H1 (cell line): Measurements from ENCODE around the gene HSPBAP1. TPM values are rescaled to one million over a fixed set of nuclear protein-coding genes. Genes with fewer than 3 reads are reported as not detected.

Experiments used
- CTCF ChIA-PET: fragments of 300-600 bp; sonication (Branson Sonifier 250); formaldehyde crosslinking; loops from one replicate; lab custom pipeline; 2021; ENCODE audit not compliant: partially characterized antibody; lab: Charles Lee
- POLR2A ChIA-PET: fragments of 300-600 bp; sonication (Branson Sonifier 250); formaldehyde crosslinking; loops from one replicate; lab custom pipeline; 2021; ENCODE audit warnings: inconsistent platforms; ENCODE audit not compliant: partially characterized antibody; lab: Charles Lee
- DNase-seq, 2 experiments: peaks; one replicate each; pipeline versions ENCODE4 v3.0.0 to v3.0.0-alpha.2; 2010 to 2022; ENCODE audit warnings: low spot score in 2 of 2, low read depth in 1 of 2, mixed read lengths in 1 of 2
- FAIRE-seq: peaks from 2 replicates; lab custom pipeline; 2011; peaks lifted over from hg19 to GRCh38; lab: Jason Lieb, UNC
- H2AFZ ChIP-seq: 2 replicates; pipeline ENCODE4 v1.8.1; 2012; ENCODE audit warnings: low read length, inconsistent platforms
- H2AK5ac ChIP-seq: 2 replicates; pipeline ENCODE4 v1.6.1; 2013; ENCODE audit warnings: low read depth, low read length
- H2BK120ac ChIP-seq: replicated peaks from 2 replicates; pipeline ENCODE3; 2013; ENCODE audit warnings: low read depth, low read length, inconsistent platforms
- H2BK12ac ChIP-seq: 2 replicates; pipeline ENCODE4 v1.6.1; 2013; ENCODE audit warnings: low read depth, low read length
- H2BK15ac ChIP-seq: 2 replicates; pipeline ENCODE4 v1.6.1; 2013; ENCODE audit warnings: low read length
- H2BK20ac ChIP-seq: 2 replicates; pipeline ENCODE4 v1.6.1; 2013; ENCODE audit warnings: low read length
- H2BK5ac ChIP-seq: 2 replicates; pipeline ENCODE4 v1.6.1; 2013; ENCODE audit warnings: low read depth, low read length
- H3K14ac ChIP-seq: 2 replicates; pipeline ENCODE4 v1.6.1; 2013; ENCODE audit warnings: inconsistent platforms; ENCODE audit not compliant: insufficient read length
- H3K18ac ChIP-seq: 2 replicates; pipeline ENCODE4 v1.6.1; 2013; ENCODE audit warnings: low read length; ENCODE audit errors: extremely low read depth
- H3K23ac ChIP-seq: 2 replicates; pipeline ENCODE4 v1.6.1; 2013; ENCODE audit warnings: inconsistent platforms; ENCODE audit not compliant: insufficient read length
- H3K23me2 ChIP-seq: 2 replicates; pipeline ENCODE4 v1.6.1; 2013; ENCODE audit warnings: low read depth, low read length
- H3K27ac ChIP-seq: 2 replicates; pipeline ENCODE4 v1.6.1; 2011; ENCODE audit warnings: low read depth, low read length, inconsistent platforms
- H3K27me3 ChIP-seq, 4 experiments: replicated peaks in 1 of 4; 1 replicate in 1 of 4; 2 replicates in 3 of 4; pipeline versions ENCODE4 v1.6.1 to v1.8.1; 2011 to 2013; ENCODE audit warnings: low read length in 3 of 4, mild to moderate bottlenecking in 3 of 4, inconsistent platforms in 2 of 4, mixed read lengths in 2 of 4, moderate library complexity in 1 of 4; ENCODE audit not compliant: control insufficient read depth in 3 of 4, insufficient read depth in 3 of 4; ENCODE audit errors: extremely low read depth in 1 of 4
- H3K36me3 ChIP-seq, 4 experiments: 2 replicates each; pipeline versions ENCODE4 v1.6.1 to v1.8.1; 2011 to 2013; ENCODE audit warnings: mild to moderate bottlenecking in 4 of 4, low read length in 3 of 4, moderate library complexity in 2 of 4, control low read depth in 1 of 4, inconsistent platforms in 1 of 4; ENCODE audit not compliant: insufficient read depth in 4 of 4, control insufficient read depth in 2 of 4
- H3K4ac ChIP-seq: replicated peaks from 2 replicates; pipeline ENCODE3; 2013; ENCODE audit warnings: low read length, low read depth, mixed read lengths, inconsistent platforms; ENCODE audit not compliant: insufficient read length
- H3K4me1 ChIP-seq, 4 experiments: replicated peaks in 1 of 4; 1 replicate in 1 of 4; 2 replicates in 3 of 4; pipeline versions ENCODE4 v1.6.1 to v1.8.1; 2011 to 2013; ENCODE audit warnings: low read length in 3 of 4, inconsistent platforms in 2 of 4, mixed read lengths in 1 of 4; ENCODE audit not compliant: insufficient read depth in 4 of 4, control insufficient read depth in 3 of 4
- H3K4me2 ChIP-seq, 2 experiments: 2 replicates each; pipeline versions ENCODE4 v1.6.1 to v1.8.1; 2011 to 2013; ENCODE audit warnings: low read depth in 2 of 2, low read length in 2 of 2, control low read depth in 1 of 2, inconsistent platforms in 1 of 2, mild to moderate bottlenecking in 1 of 2; ENCODE audit not compliant: insufficient read depth in 1 of 2
- H3K4me3 ChIP-seq, 4 experiments: fragments of 200-600, 300-600 bp in 1 of 4; sonication (generic), shearing (Covaris generic), sonication (Bioruptor Twin) in 1 of 4; 2 replicates each; pipeline versions ENCODE4 v1.5.1 to v1.8.1; 2011 to 2016; ENCODE audit warnings: low read length in 4 of 4, low read depth in 3 of 4, control low read depth in 2 of 4, inconsistent platforms in 2 of 4, mild to moderate bottlenecking in 2 of 4, mixed read lengths in 1 of 4, moderate library complexity in 1 of 4; ENCODE audit not compliant: insufficient read depth in 2 of 4; ENCODE audit errors: extremely low read depth in 1 of 4
- H3K56ac ChIP-seq: replicated peaks from 2 replicates; pipeline ENCODE3; 2013; ENCODE audit warnings: low read depth, mild to moderate bottlenecking, mixed read lengths, low read length, inconsistent platforms; ENCODE audit not compliant: insufficient read length
- H3K79me1 ChIP-seq: 2 replicates; pipeline ENCODE4 v1.6.1; 2013; ENCODE audit warnings: low read depth, low read length, control low read depth
- H3K79me2 ChIP-seq, 2 experiments: 2 replicates each; pipeline versions ENCODE4 v1.6.1 to v1.8.1; 2012 to 2013; ENCODE audit warnings: low read length in 2 of 2, mild to moderate bottlenecking in 2 of 2, inconsistent platforms in 1 of 2; ENCODE audit not compliant: insufficient read depth in 2 of 2, control insufficient read depth in 1 of 2
- H3K9ac ChIP-seq, 4 experiments: replicated peaks in 1 of 4; 1 replicate in 1 of 4; 2 replicates in 3 of 4; pipeline versions ENCODE4 v1.6.1 to v1.8.1; 2011 to 2013; ENCODE audit warnings: low read depth in 3 of 4, low read length in 3 of 4, control low read depth in 2 of 4, mild to moderate bottlenecking in 2 of 4, moderate library complexity in 2 of 4, inconsistent platforms in 1 of 4; ENCODE audit errors: extremely low read depth in 1 of 4
- H3K9me3 ChIP-seq, 2 experiments: 2 replicates each; pipeline versions ENCODE4 v1.6.1 to v1.8.1; 2012 to 2013; ENCODE audit warnings: mild to moderate bottlenecking in 2 of 2, moderate library complexity in 2 of 2, control low read depth in 1 of 2, inconsistent platforms in 1 of 2, low read depth in 1 of 2, low read length in 1 of 2, mixed read lengths in 1 of 2; ENCODE audit not compliant: insufficient read depth in 2 of 2
- H4K20me1 ChIP-seq, 2 experiments: replicated peaks in 1 of 2; 2 replicates each; pipeline versions ENCODE3 to v1.8.1; 2011 to 2013; ENCODE audit warnings: inconsistent platforms in 2 of 2, low read length in 2 of 2, mild to moderate bottlenecking in 1 of 2; ENCODE audit not compliant: insufficient read depth in 2 of 2, control insufficient read depth in 1 of 2
- H4K5ac ChIP-seq: 2 replicates; pipeline ENCODE4 v1.6.1; 2013; ENCODE audit warnings: low read length, low read depth, mixed read lengths, inconsistent platforms; ENCODE audit not compliant: insufficient read length
- H4K8ac ChIP-seq: 2 replicates; pipeline ENCODE4 v1.8.0; 2013; ENCODE audit warnings: mild to moderate bottlenecking, moderate library complexity, low read length, inconsistent platforms; ENCODE audit not compliant: insufficient read depth; ENCODE audit errors: extremely low read depth
- H4K91ac ChIP-seq: replicated peaks from 2 replicates; pipeline ENCODE3; 2013; ENCODE audit warnings: low read length, mixed read lengths, inconsistent platforms; ENCODE audit not compliant: insufficient read length
- CTCF ChIP-seq, 3 experiments: IDR thresholded peaks; 1 replicate in 2 of 3; 2 replicates in 1 of 3; pipeline versions ENCODE4 v1.5.1 to v1.6.1; 2011; ENCODE audit warnings: low read length in 3 of 3, mild to moderate bottlenecking in 3 of 3, inconsistent platforms in 2 of 3, low read depth in 1 of 3, moderate library complexity in 1 of 3; ENCODE audit not compliant: insufficient read depth in 1 of 3; ENCODE audit errors: control extremely low read depth in 1 of 3
- HDAC2 ChIP-seq, 2 experiments: fragments of 300-600 bp in 1 of 2; sonication (generic) in 1 of 2; IDR thresholded peaks; 2 replicates each; pipeline ENCODE4 v1.6.1; 2011 to 2012; ENCODE audit warnings: low read depth in 2 of 2, low read length in 2 of 2, mild to moderate bottlenecking in 2 of 2, moderate library complexity in 2 of 2, borderline replicate concordance in 1 of 2, inconsistent platforms in 1 of 2
- RAD21 ChIP-seq, 2 experiments: IDR thresholded peaks in 1 of 2; conservative IDR thresholded peaks in 1 of 2; 2 replicates each; pipeline ENCODE4 v1.6.1; 2011; ENCODE audit warnings: low read depth in 2 of 2, low read length in 2 of 2, improper control_type of control experiment in 1 of 2, inconsistent platforms in 1 of 2, mild to moderate bottlenecking in 1 of 2, moderate library complexity in 1 of 2
- WGBS, 2 experiments: shearing (Covaris generic) in 1 of 2; methylation state at CpG; one replicate each; pipeline versions ENCODE4 v1.1.6 to v1.1.7; 2013 to 2015; ENCODE audit warnings: low lambda C conversion rate in 2 of 2, mixed read lengths in 2 of 2, inconsistent platforms in 1 of 2, low coverage in 1 of 2, missing lambda C conversion rate in 1 of 2; ENCODE audit not compliant: insufficient replicate concordance in 2 of 2, insufficient coverage in 1 of 2, insufficient read length in 1 of 2; ENCODE audit errors: extremely low coverage in 1 of 2, missing lambda C conversion rate in 1 of 2; 5-methylcytosine and 5-hydroxymethylcytosine counted together
- polyA plus RNA-seq, 7 experiments: library from polyadenylated mRNA; depleted of rRNA in 3 of 7; stranded (reverse) in 5 of 7; unstranded in 2 of 7; fragments of >200 nt in 5 of 7; fragments of 200-250 nt in 2 of 7; gene quantifications; 1 replicate in 5 of 7; 2 replicates in 1 of 7; 4 replicates in 1 of 7; pipeline versions ENCODE4 v1.2.1 to v1.2.3, GENCODE V29; 2011 to 2013; ENCODE audit warnings: missing spikeins in 2 of 7, mixed read lengths in 2 of 7
- total RNA-seq: library from RNA; stranded (reverse); fragmentation: NEBNext Ultra II Directional; extraction: Animal tissue kit (Norgen Biotek cat#: 25700); gene quantifications from 2 replicates; pipeline ENCODE4 v1.2.1, GENCODE V29; 2021

HSPBAP1 gene
- total and polyA plus RNA-seq, 2 of the 8 experiments (the other 6 are each of a cell fraction or from before 2014, with no cell fraction given), result 7.5 to 8.3 TPM

- no peak overlapping the region for H3K4me3 ChIP-seq
- peaks cover 0 to 2% (median 0%) of the 10 kb centered on the region in 4 experiments; a peak in 2 of 7 replicates for H3K4me1 ChIP-seq
- H3K27me3 ChIP-seq, result no peaks in the 10 kb centered on the region
- no peak overlapping the region for H2BK15ac ChIP-seq
- no peak overlapping the region for H3K4me2 ChIP-seq
- H4K8ac ChIP-seq, result no peak overlapping the region
- H2BK20ac ChIP-seq, result no peak overlapping the region
- ChIA-PET CTCF (interaction anchor here (0.6 to 1.6 kb wide), 3 partner anchors 14 to 496 kb away, joined by 3 to 6 read pairs (median 3); no protein-coding TSS in a partner anchor), POLR2A (no interaction called here)
- 88% methylated on average over 4 of the region's 4 CpGs; no CpG with 5 or more reads in 1 of the 2 experiments for WGBS, 2 experiments
- no peak overlapping the region for H2BK120ac ChIP-seq
- no peaks in the 10 kb centered on the region for H3K79me2 ChIP-seq
- H4K20me1 ChIP-seq, result no peaks in the 10 kb centered on the region
- no peak overlapping the region for H3K56ac ChIP-seq
- no peak overlapping the region for H2BK12ac ChIP-seq
- H3K18ac ChIP-seq, result no peak overlapping the region
- H2AK5ac ChIP-seq, result no peak overlapping the region
- TF ChIP-seq CTCF (IDR thresholded peaks at IDR 0.05; ENCODE audit: control extremely low read depth in 1 of 3, insufficient read depth in 1 of 3, low read depth in 1 of 3, low read length in 3 of 3) (peak in 1 of 3 experiments; percentile 11; a peak in 1 of 4 replicates), HDAC2 (IDR thresholded peaks at IDR 0.05; ENCODE audit: borderline replicate concordance in 1 of 2, low read depth in 2 of 2, low read length in 2 of 2) (no peak), RAD21 (IDR thresholded peaks at IDR 0.05 in 1 of 2, conservative IDR thresholded peaks at IDR 0.05 in 1 of 2; ENCODE audit: low read depth in 2 of 2, low read length in 2 of 2) (0 out of 4 replicates have a peak, but pooled peaks of 1 of the 2 experiments have one; percentile 2)
- H3K36me3 ChIP-seq, result peaks cover 0 to 9% (median 0%) of the 10 kb centered on the region in 4 experiments; a peak in 3 of 8 replicates
- no peak overlapping the region for H3K23ac ChIP-seq
- H3K23me2 ChIP-seq, result no peaks in the 10 kb centered on the region
- H4K5ac ChIP-seq, result no peak overlapping the region
- H2BK5ac ChIP-seq, result no peak overlapping the region
- no peak overlapping the region for H3K9ac ChIP-seq
- no peak overlapping the region for H3K14ac ChIP-seq
- no peak overlapping the region for H3K27ac ChIP-seq
- peaks cover 17 to 19% of the 10 kb centered on the region in 2 experiments; a peak in 3 of 4 replicates for H3K9me3 ChIP-seq
- FAIRE-seq, result no peak
- DNase-seq, result no peak
- no peak overlapping the region for H2AFZ ChIP-seq
- H3K4ac ChIP-seq, result no peak overlapping the region
- no peaks in the 10 kb centered on the region for H3K79me1 ChIP-seq
- H4K91ac ChIP-seq, result no peak overlapping the region
Observed at GRCh38 chr3:122730240-122730639, 63.4 kb downstream of the HSPBAP1 start.
